Forelimb muscle (tissue), 1 donor: Measurements from ENCODE around the gene FANCL. TPM values are rescaled to one million over a fixed set of nuclear protein-coding genes. Genes with fewer than 3 reads are reported as not detected.
"Not testable (repeated sequence)": the region's sequence is repeated elsewhere in the genome, so short reads cannot be mapped to it uniquely, and the experiment has no call there.

Experiments used
- DNase-seq: peaks from one replicate; pipeline ENCODE4 v3.0.0-alpha.2; 2013; ENCODE audit warnings: low read depth
- polyA plus RNA-seq: library from polyadenylated mRNA; unstranded; fragments of 120-200 nt; gene quantifications from one replicate; pipeline ENCODE4 v1.2.1, GENCODE V29; 2013; ENCODE audit not compliant: insufficient read length

Gene FANCL
- 23.8 TPM for polyA plus RNA-seq

GRCh38 chr2:58240670-58241545 is at the start of gene FANCL:
Gene FANCL, minus strand, starts transcription at chr2:58241325. Its CDS starts 12 bp downstream, at chr2:58241313.
- peak; percentile 66 for DNase-seq

GRCh38 chr2:58289029-58289428 is 47.9 kb upstream of the FANCL start:
- no peak for DNase-seq

- no peak for DNase-seq
Measured at GRCh38 chr2:58283931-58284330, 42.8 kb upstream of the FANCL start.

- DNase-seq, result not testable (repeated sequence)
Measured at GRCh38 chr2:58275144-58275543, 34.0 kb upstream of the FANCL start.

GRCh38 chr2:58271826-58272225 is 30.7 kb upstream of the FANCL start:
- no peak for DNase-seq

GRCh38 chr2:58268685-58269084 is 27.6 kb upstream of the FANCL start:
- no peak for DNase-seq

GRCh38 chr2:58266211-58266610 is 25.1 kb upstream of the FANCL start:
- no peak for DNase-seq

- DNase-seq, result no peak
Measured at GRCh38 chr2:58261209-58261608, 20.1 kb upstream of the FANCL start.

GRCh38 chr2:58258456-58258855 is 17.3 kb upstream of the FANCL start:
- DNase-seq, result not testable (repeated sequence)

- DNase-seq, result not testable (repeated sequence)
Measured at GRCh38 chr2:58251331-58252201, 10.4 kb upstream of the FANCL start.

- DNase-seq, result no peak
Measured at GRCh38 chr2:58241546-58241864, 380 bp upstream of the FANCL start.

- no peak for DNase-seq
Measured at GRCh38 chr2:58239243-58239925, 1.7 kb downstream of the FANCL start.

GRCh38 chr2:58237741-58238140 is 3.4 kb downstream of the FANCL start:
- no peak for DNase-seq

GRCh38 chr2:58235984-58236383 is 5.1 kb downstream of the FANCL start:
- no peak for DNase-seq

- DNase-seq, result no peak
Measured at GRCh38 chr2:58235170-58235569, 6.0 kb downstream of the FANCL start.

GRCh38 chr2:58228299-58228698 is 12.8 kb downstream of the FANCL start:
- DNase-seq, result no peak

GRCh38 chr2:58227171-58227917 is 13.8 kb downstream of the FANCL start:
- no peak for DNase-seq

GRCh38 chr2:58221909-58222308 is 19.2 kb downstream of the FANCL start:
- DNase-seq, result no peak

GRCh38 chr2:58215429-58215828 is 25.7 kb downstream of the FANCL start:
- no peak for DNase-seq

- DNase-seq, result not testable (repeated sequence)
Measured at GRCh38 chr2:58210951-58211568, 30.1 kb downstream of the FANCL start.

- DNase-seq, result no peak
Measured at GRCh38 chr2:58207189-58207588, 33.9 kb downstream of the FANCL start.
